Measurements from ENCODE around the gene PI4K2A.

PI4K2A gene

DNA sequence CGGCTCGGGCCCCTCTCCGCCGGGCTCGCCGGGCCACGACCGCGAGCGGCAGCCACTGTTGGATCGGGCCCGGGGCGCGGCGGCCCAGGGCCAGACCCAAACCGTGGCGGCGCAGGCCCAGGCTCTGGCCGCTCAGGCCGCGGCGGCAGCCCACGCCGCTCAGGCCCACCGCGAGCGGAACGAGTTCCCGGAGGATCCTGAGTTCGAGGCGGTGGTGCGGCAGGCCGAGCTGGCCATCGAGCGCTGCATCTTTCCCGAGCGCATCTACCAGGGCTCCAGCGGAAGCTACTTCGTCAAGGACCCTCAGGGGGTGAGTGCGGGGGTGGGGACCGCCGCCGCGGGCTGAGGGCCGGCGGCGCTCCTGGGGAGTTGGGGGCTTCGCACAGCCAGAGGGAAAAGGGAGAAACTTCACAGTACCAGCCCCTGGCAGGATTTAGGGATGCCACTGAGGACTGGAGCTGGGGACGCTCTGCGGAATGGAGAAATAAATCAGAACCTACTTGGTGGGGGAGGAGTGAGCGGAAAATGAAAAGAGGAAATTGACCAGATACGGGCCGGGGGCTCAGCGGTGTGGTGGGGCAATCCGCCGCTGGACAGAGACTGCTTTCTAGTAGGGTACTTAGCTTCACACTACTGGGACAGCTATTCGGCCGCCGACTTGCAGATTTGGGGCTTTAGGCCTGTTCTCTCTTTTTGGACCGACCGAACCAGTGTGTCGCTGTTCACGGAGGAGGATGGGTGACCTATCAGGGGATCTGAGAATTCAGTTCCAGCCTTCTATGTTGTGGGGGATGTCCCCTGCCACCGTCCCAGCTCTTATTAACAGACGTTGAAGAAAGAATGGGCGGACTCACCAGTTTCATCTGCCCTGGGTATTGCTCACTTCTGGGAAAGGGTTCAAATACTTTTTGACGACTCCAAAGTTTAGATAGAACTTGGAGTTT is 669 bp downstream of the PI4K2A start (continued):
- TF ChIP-seq, protein P1, sequence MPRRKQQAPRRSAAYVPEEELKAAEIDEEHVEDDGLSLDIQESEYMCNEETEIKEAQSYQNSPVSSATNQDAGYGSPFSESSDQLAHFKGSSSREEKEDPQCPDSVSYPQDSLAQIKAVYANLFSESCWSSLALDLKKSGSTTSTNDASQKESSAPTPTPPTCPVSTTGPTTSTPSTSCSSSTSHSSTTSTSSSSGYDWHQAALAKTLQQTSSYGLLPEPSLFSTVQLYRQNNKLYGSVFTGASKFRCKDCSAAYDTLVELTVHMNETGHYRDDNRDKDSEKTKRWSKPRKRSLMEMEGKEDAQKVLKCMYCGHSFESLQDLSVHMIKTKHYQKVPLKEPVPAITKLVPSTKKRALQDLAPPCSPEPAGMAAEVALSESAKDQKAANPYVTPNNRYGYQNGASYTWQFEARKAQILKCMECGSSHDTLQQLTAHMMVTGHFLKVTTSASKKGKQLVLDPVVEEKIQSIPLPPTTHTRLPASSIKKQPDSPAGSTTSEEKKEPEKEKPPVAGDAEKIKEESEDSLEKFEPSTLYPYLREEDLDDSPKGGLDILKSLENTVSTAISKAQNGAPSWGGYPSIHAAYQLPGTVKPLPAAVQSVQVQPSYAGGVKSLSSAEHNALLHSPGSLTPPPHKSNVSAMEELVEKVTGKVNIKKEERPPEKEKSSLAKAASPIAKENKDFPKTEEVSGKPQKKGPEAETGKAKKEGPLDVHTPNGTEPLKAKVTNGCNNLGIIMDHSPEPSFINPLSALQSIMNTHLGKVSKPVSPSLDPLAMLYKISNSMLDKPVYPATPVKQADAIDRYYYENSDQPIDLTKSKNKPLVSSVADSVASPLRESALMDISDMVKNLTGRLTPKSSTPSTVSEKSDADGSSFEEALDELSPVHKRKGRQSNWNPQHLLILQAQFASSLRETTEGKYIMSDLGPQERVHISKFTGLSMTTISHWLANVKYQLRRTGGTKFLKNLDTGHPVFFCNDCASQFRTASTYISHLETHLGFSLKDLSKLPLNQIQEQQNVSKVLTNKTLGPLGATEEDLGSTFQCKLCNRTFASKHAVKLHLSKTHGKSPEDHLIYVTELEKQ (tag by site-specific recombination; IDR thresholded peaks at IDR 0.05; ENCODE audit: borderline replicate concordance): no peak
- no peak for TF ChIP-seq MYNN (tag by site-specific recombination; IDR thresholded peaks at IDR 0.05; ENCODE audit: borderline replicate concordance)
- no peak for TF ChIP-seq ZNF558 (tag by site-specific recombination; IDR thresholded peaks at IDR 0.05)
- TF ChIP-seq ZNF302 (tag by site-specific recombination; IDR thresholded peaks at IDR 0.05; ENCODE audit: low read depth): no peak
- no peak for TF ChIP-seq ZNF114 (tag by site-specific recombination; IDR thresholded peaks at IDR 0.05)
- TF ChIP-seq ZNF239 (tag by site-specific recombination; IDR thresholded peaks at IDR 0.05): no peak
- TF ChIP-seq ZNF791 (tag by site-specific recombination; IDR thresholded peaks at IDR 0.05): no peak
- no peak for TF ChIP-seq ZNF223 (tag by site-specific recombination; IDR thresholded peaks at IDR 0.05)
- no peak for TF ChIP-seq ZSCAN16 (tag by site-specific recombination; IDR thresholded peaks at IDR 0.05)
- no peak for TF ChIP-seq ZNF843 (tag by site-specific recombination; IDR thresholded peaks at IDR 0.05)
- TF ChIP-seq ZNF433 (tag by site-specific recombination; IDR thresholded peaks at IDR 0.05; ENCODE audit: low read depth): no peak
- TF ChIP-seq EGR2 (tag by site-specific recombination; IDR thresholded peaks at IDR 0.05; ENCODE audit: low read depth): peak; percentile 34
- TF ChIP-seq ZNF561 (tag by site-specific recombination; IDR thresholded peaks at IDR 0.05; ENCODE audit: borderline replicate concordance): peak; percentile 69; the same call in 1 of the 2 replicates
- TF ChIP-seq, protein P2, sequence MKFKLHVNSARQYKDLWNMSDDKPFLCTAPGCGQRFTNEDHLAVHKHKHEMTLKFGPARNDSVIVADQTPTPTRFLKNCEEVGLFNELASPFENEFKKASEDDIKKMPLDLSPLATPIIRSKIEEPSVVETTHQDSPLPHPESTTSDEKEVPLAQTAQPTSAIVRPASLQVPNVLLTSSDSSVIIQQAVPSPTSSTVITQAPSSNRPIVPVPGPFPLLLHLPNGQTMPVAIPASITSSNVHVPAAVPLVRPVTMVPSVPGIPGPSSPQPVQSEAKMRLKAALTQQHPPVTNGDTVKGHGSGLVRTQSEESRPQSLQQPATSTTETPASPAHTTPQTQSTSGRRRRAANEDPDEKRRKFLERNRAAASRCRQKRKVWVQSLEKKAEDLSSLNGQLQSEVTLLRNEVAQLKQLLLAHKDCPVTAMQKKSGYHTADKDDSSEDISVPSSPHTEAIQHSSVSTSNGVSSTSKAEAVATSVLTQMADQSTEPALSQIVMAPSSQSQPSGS (tag by site-specific recombination; IDR thresholded peaks at IDR 0.05; ENCODE audit: low read depth): no peak
- TF ChIP-seq, protein P3, sequence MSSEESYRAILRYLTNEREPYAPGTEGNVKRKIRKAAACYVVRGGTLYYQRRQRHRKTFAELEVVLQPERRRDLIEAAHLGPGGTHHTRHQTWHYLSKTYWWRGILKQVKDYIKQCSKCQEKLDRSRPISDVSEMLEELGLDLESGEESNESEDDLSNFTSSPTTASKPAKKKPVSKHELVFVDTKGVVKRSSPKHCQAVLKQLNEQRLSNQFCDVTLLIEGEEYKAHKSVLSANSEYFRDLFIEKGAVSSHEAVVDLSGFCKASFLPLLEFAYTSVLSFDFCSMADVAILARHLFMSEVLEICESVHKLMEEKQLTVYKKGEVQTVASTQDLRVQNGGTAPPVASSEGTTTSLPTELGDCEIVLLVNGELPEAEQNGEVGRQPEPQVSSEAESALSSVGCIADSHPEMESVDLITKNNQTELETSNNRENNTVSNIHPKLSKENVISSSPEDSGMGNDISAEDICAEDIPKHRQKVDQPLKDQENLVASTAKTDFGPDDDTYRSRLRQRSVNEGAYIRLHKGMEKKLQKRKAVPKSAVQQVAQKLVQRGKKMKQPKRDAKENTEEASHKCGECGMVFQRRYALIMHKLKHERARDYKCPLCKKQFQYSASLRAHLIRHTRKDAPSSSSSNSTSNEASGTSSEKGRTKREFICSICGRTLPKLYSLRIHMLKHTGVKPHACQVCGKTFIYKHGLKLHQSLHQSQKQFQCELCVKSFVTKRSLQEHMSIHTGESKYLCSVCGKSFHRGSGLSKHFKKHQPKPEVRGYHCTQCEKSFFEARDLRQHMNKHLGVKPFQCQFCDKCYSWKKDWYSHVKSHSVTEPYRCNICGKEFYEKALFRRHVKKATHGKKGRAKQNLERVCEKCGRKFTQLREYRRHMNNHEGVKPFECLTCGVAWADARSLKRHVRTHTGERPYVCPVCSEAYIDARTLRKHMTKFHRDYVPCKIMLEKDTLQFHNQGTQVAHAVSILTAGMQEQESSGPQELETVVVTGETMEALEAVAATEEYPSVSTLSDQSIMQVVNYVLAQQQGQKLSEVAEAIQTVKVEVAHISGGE (tag by site-specific recombination; conservative IDR thresholded peaks at IDR 0.05; ENCODE audit: low read depth): no peak
- TF ChIP-seq SALL2 (tag by site-specific recombination; IDR thresholded peaks at IDR 0.05; ENCODE audit: borderline replicate concordance): no peak
- no peak for TF ChIP-seq ZNF37A (tag by site-specific recombination; IDR thresholded peaks at IDR 0.05)
- 0 out of 2 replicates have a peak, but pooled peaks have one; percentile 72 for TF ChIP-seq ZSCAN30 (tag by site-specific recombination; IDR thresholded peaks at IDR 0.05)
- peak; percentile 59; the same call in 1 of the 2 replicates for TF ChIP-seq ZNF677 (tag by site-specific recombination; IDR thresholded peaks at IDR 0.05)
- no peak for TF ChIP-seq ZFP37 (tag by site-specific recombination; IDR thresholded peaks at IDR 0.05)
- TF ChIP-seq ZNF555 (tag by site-specific recombination; conservative IDR thresholded peaks at IDR 0.05): no peak
- TF ChIP-seq, protein P4, sequence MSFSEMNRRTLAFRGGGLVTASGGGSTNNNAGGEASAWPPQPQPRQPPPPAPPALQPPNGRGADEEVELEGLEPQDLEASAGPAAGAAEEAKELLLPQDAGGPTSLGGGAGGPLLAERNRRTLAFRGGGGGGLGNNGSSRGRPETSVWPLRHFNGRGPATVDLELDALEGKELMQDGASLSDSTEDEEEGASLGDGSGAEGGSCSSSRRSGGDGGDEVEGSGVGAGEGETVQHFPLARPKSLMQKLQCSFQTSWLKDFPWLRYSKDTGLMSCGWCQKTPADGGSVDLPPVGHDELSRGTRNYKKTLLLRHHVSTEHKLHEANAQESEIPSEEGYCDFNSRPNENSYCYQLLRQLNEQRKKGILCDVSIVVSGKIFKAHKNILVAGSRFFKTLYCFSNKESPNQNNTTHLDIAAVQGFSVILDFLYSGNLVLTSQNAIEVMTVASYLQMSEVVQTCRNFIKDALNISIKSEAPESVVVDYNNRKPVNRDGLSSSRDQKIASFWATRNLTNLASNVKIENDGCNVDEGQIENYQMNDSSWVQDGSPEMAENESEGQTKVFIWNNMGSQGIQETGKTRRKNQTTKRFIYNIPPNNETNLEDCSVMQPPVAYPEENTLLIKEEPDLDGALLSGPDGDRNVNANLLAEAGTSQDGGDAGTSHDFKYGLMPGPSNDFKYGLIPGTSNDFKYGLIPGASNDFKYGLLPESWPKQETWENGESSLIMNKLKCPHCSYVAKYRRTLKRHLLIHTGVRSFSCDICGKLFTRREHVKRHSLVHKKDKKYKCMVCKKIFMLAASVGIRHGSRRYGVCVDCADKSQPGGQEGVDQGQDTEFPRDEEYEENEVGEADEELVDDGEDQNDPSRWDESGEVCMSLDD (tag by site-specific recombination; IDR thresholded peaks at IDR 0.05): no peak
- TF ChIP-seq, protein P5, sequence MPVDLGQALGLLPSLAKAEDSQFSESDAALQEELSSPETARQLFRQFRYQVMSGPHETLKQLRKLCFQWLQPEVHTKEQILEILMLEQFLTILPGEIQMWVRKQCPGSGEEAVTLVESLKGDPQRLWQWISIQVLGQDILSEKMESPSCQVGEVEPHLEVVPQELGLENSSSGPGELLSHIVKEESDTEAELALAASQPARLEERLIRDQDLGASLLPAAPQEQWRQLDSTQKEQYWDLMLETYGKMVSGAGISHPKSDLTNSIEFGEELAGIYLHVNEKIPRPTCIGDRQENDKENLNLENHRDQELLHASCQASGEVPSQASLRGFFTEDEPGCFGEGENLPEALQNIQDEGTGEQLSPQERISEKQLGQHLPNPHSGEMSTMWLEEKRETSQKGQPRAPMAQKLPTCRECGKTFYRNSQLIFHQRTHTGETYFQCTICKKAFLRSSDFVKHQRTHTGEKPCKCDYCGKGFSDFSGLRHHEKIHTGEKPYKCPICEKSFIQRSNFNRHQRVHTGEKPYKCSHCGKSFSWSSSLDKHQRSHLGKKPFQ (tag by site-specific recombination; IDR thresholded peaks at IDR 0.05): no peak
- TF ChIP-seq RBAK (tag by site-specific recombination; IDR thresholded peaks at IDR 0.05): no peak
- TF ChIP-seq, protein P6, sequence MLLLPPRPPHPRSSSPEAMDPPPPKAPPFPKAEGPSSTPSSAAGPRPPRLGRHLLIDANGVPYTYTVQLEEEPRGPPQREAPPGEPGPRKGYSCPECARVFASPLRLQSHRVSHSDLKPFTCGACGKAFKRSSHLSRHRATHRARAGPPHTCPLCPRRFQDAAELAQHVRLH (tag by site-specific recombination; IDR thresholded peaks at IDR 0.05): no peak
- no peak for TF ChIP-seq ZNF830 (tag by site-specific recombination; IDR thresholded peaks at IDR 0.05; ENCODE audit: low read depth)
